Lung microvascular endothelial cell (primary cell): ENCODE data around the gene SDR39U1. TPM values are rescaled to one million over a fixed set of nuclear protein-coding genes. Genes with fewer than 3 reads are reported as not detected.
A peak's percentile ranks its signal among the peaks of the same experiment; 100 is the strongest.

Source experiments
- DNase-seq, 2 donors: peaks; one replicate each; pipeline versions ENCODE4 v3.0.0 to v3.0.0-alpha.2; 2010; ENCODE audit warnings: low read depth in 2 of 2
- total RNA-seq: library from RNA; depleted of rRNA; stranded (reverse); fragments of >200 nt; gene quantifications from 2 replicates; pipeline ENCODE4 v1.2.1, GENCODE V29; 2014

SDR39U1 gene
- total RNA-seq, 1 donor from 2014 or later = 7.3 TPM

- DNase-seq = peak; percentile 76 to 80
These were observed 12.4 kb downstream of the SDR39U1 start for GRCh38 chr14:24430143-24430681.

- DNase-seq = peak; percentile 90 to 94
These were observed 13.0 kb downstream of the SDR39U1 start, which contains the start of the genes CBLN3 and KHNYN for GRCh38 chr14:24429395-24430142. Gene CBLN3, minus strand, starts transcription at chr14:24429668. Its CDS starts 614 bp downstream, at chr14:24429054. Gene KHNYN, plus strand, starts transcription at chr14:24429954. Its CDS starts 777 bp downstream, at chr14:24430731.

- DNase-seq = no peak
These were observed 13.8 kb downstream of the SDR39U1 start for GRCh38 chr14:24428628-24429394.

- DNase-seq = no peak
These were observed 14.8 kb downstream of the SDR39U1 start for GRCh38 chr14:24427537-24428508.

- DNase-seq = no peak
These were observed 15.6 kb downstream of the SDR39U1 start for GRCh38 chr14:24426912-24427536.

GRCh38 chr14:24426150-24426911 is 16.2 kb downstream of the SDR39U1 start:
- DNase-seq = no peak

GRCh38 chr14:24425704-24426103 is 16.9 kb downstream of the SDR39U1 start:
- peak; percentile 67 to 88 for DNase-seq

- DNase-seq = no peak
These were observed 19.6 kb downstream of the SDR39U1 start for GRCh38 chr14:24422694-24423601.

GRCh38 chr14:24422261-24422660 is 20.3 kb downstream of the SDR39U1 start:
- DNase-seq = no peak

GRCh38 chr14:24418492-24418873 is 24.1 kb downstream of the SDR39U1 start:
- peak; percentile 48 to 70 for DNase-seq

GRCh38 chr14:24417832-24418491 is 24.6 kb downstream of the SDR39U1 start:
- no peak for DNase-seq

- DNase-seq = no peak
These were observed 25.5 kb downstream of the SDR39U1 start for GRCh38 chr14:24416932-24417619.

GRCh38 chr14:24416254-24416931 is 26.2 kb downstream of the SDR39U1 start:
- no peak for DNase-seq

- no peak for DNase-seq
These were observed 26.9 kb downstream of the SDR39U1 start for GRCh38 chr14:24415421-24416253.

- DNase-seq = no peak
These were observed 27.7 kb downstream of the SDR39U1 start for GRCh38 chr14:24414732-24415420.

GRCh38 chr14:24414077-24414476 is 28.5 kb downstream of the SDR39U1 start:
- DNase-seq = no peak
